HEK293 (cell line): ENCODE data around the gene PRUNE1.

Source experiments
- CTCF ChIA-PET: fragments of 350-600 bp; formaldehyde crosslinking; extraction: SDS; loops from one replicate; lab custom pipeline; 2021; ENCODE audit warnings: antibody characterized with exemption; lab: Yijun Ruan, JAX
- POLR2A ChIA-PET: fragments of 300-600 bp; formaldehyde crosslinking; extraction: SDS; loops from one replicate; lab custom pipeline; 2020; ENCODE audit warnings: antibody characterized with exemption, inconsistent platforms; lab: Yijun Ruan, JAX
- H3K27ac ChIP-seq: fragments of 200-500 bp; sonication (Bioruptor generic); 2 replicates; pipeline ENCODE4 v1.5.1; 2014; ENCODE audit warnings: low read depth, low read length, control low read depth, inconsistent platforms; ENCODE audit errors: extremely low read depth
- H3K36me3 ChIP-seq, 2 experiments: fragments of 200-500 bp in 1 of 2; sonication (Bioruptor generic) in 1 of 2; 1 replicate in 1 of 2; 2 replicates in 1 of 2; pipeline ENCODE4 v1.5.1; 2014 to 2017; ENCODE audit warnings: inconsistent platforms in 2 of 2, low read length in 2 of 2; ENCODE audit not compliant: control insufficient read depth in 2 of 2, insufficient read depth in 1 of 2
- H3K4me1 ChIP-seq: fragments of 200-500 bp; sonication (Bioruptor generic); 2 replicates; pipeline ENCODE4 v1.5.1; 2014; ENCODE audit warnings: mild to moderate bottlenecking, low read length, inconsistent platforms; ENCODE audit not compliant: control insufficient read depth, insufficient read depth
- H3K4me3 ChIP-seq: 2 replicates; pipeline ENCODE4 v1.5.1; 2011; ENCODE audit warnings: low read depth, mild to moderate bottlenecking, control low read depth, low read length, moderate library complexity
- H3K9me3 ChIP-seq: fragments of 200-500 bp; sonication (Bioruptor generic); 2 replicates; pipeline ENCODE4 v1.5.1; 2014; ENCODE audit warnings: low read depth, low read length, inconsistent platforms; ENCODE audit not compliant: control insufficient read depth, insufficient read depth
- FEZF1 ChIP-seq: fragments of 450-650 bp; formaldehyde crosslinking; IDR thresholded peaks from 2 replicates; pipeline ENCODE4 v1.5.1; 2016; ENCODE audit warnings: missing biosample characterization, missing genetic modification characterization
- GLIS2 ChIP-seq: fragments of 450-650 bp; formaldehyde crosslinking; IDR thresholded peaks from 2 replicates; pipeline ENCODE4 v1.5.1; 2016; ENCODE audit warnings: missing biosample characterization, missing genetic modification characterization
- ZNF138 ChIP-seq: fragments of 450-650 bp; formaldehyde crosslinking; IDR thresholded peaks from 2 replicates; pipeline ENCODE4 v1.5.1; 2016; ENCODE audit warnings: missing biosample characterization, missing genetic modification characterization, borderline replicate concordance
- ZNF146 ChIP-seq: fragments of 450-650 bp; formaldehyde crosslinking; IDR thresholded peaks from 2 replicates; pipeline ENCODE4 v1.5.1; 2016; ENCODE audit warnings: missing biosample characterization, missing genetic modification characterization
- ZNF223 ChIP-seq: fragments of 450-650 bp; formaldehyde crosslinking; IDR thresholded peaks from 2 replicates; pipeline ENCODE4 v1.5.1; 2016; ENCODE audit warnings: missing biosample characterization, missing genetic modification characterization
- ZNF302 ChIP-seq: fragments of 450-650 bp; formaldehyde crosslinking; IDR thresholded peaks from 2 replicates; pipeline ENCODE4 v1.5.1; 2016; ENCODE audit warnings: missing biosample characterization, missing genetic modification characterization, low read depth
- ZNF311 ChIP-seq: fragments of 450-650 bp; formaldehyde crosslinking; IDR thresholded peaks from 2 replicates; pipeline ENCODE4 v1.5.1; 2017; ENCODE audit warnings: missing biosample characterization, missing genetic modification characterization, borderline replicate concordance
- ZNF433 ChIP-seq: fragments of 450-650 bp; formaldehyde crosslinking; IDR thresholded peaks from 2 replicates; pipeline ENCODE4 v1.5.1; 2016; ENCODE audit warnings: missing biosample characterization, missing genetic modification characterization, low read depth
- ZNF530 ChIP-seq: fragments of 450-650 bp; formaldehyde crosslinking; IDR thresholded peaks from 2 replicates; pipeline ENCODE4 v1.5.1; 2016; ENCODE audit warnings: low read depth, missing biosample characterization, missing genetic modification characterization
- ZNF560 ChIP-seq: fragments of 450-650 bp; formaldehyde crosslinking; IDR thresholded peaks from 2 replicates; pipeline ENCODE4 v1.5.1; 2017; ENCODE audit warnings: missing biosample characterization, missing genetic modification characterization, borderline replicate concordance
- ZNF600 ChIP-seq: fragments of 450-650 bp; formaldehyde crosslinking; IDR thresholded peaks from 2 replicates; pipeline ENCODE4 v1.5.1; 2016; ENCODE audit warnings: missing biosample characterization, missing genetic modification characterization
- ZNF624 ChIP-seq: fragments of 450-650 bp; formaldehyde crosslinking; IDR thresholded peaks from 2 replicates; pipeline ENCODE4 v1.5.1; 2017; ENCODE audit warnings: missing biosample characterization, missing genetic modification characterization
- ZNF677 ChIP-seq: fragments of 450-650 bp; IDR thresholded peaks from 2 replicates; pipeline ENCODE4 v1.5.0; 2018; ENCODE audit warnings: missing biosample characterization, mild to moderate bottlenecking, missing genetic modification characterization, moderate library complexity
- ZSCAN30 ChIP-seq: fragments of 450-650 bp; IDR thresholded peaks from 2 replicates; pipeline ENCODE4 v1.5.1; 2018; ENCODE audit warnings: missing biosample characterization, mild to moderate bottlenecking, missing genetic modification characterization, moderate library complexity
- TF ChIP-seq, protein P1 (sequence below): fragments of 450-650 bp; formaldehyde crosslinking; conservative IDR thresholded peaks from 2 replicates; pipeline ENCODE4 v1.5.1; 2016; ENCODE audit warnings: low read depth, missing biosample characterization, missing genetic modification characterization
- TF ChIP-seq, protein P2 (sequence below): fragments of 450-650 bp; formaldehyde crosslinking; IDR thresholded peaks from 2 replicates; pipeline ENCODE4; 2016; ENCODE audit warnings: missing biosample characterization, missing genetic modification characterization
- TF ChIP-seq, protein P3 (sequence below): fragments of 450-650 bp; formaldehyde crosslinking; IDR thresholded peaks from 2 replicates; pipeline ENCODE4 v1.5.1; 2016; ENCODE audit warnings: missing biosample characterization, missing genetic modification characterization
- TF ChIP-seq, protein P4 (sequence below): fragments of 450-650 bp; formaldehyde crosslinking; IDR thresholded peaks from 2 replicates; pipeline ENCODE4 v1.5.1; 2016; ENCODE audit warnings: missing biosample characterization, missing genetic modification characterization

The PRUNE1 gene

DNA sequence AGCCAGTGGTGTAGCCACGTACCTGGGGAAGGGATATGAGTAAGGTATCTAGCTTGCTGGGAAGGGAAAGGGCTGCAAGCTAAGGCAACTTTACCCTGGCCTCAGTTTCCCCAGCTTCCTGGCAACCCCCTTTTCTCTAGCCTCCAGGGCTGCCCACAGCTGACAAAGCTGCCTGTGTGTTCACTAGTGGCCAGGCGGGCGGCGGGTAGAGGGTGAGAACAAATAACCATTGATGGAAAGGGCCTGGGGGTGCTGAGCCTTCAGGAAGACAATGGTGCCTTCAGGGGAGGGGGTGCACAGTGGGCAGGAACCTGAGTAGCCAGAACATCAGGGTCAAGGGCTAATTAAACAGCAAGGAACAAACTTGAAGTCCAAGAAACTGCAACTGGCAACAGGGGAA is 39.8 kb upstream of the PRUNE1 start:
- H3K36me3 ChIP-seq, result peaks cover 6 to 58% of the 10 kb centered on the region in 2 experiments; a peak in 2 of 3 replicates
- CTCF ChIA-PET, result interaction anchor here (0.8 to 2.4 kb wide), 3 partner anchors 11 to 18 kb away, joined by 3 to 10 read pairs (median 4); no protein-coding TSS in a partner anchor
- peaks cover 19% of the 10 kb centered on the region for H3K4me1 ChIP-seq
- H3K9me3 ChIP-seq, result no peaks in the 10 kb centered on the region
- no peak overlapping the region for H3K27ac ChIP-seq
- no peak for TF ChIP-seq ZNF146 (tag by site-specific recombination)
- TF ChIP-seq ZSCAN30 (tag by site-specific recombination), result no peak
- no peak for TF ChIP-seq ZNF433
- no peak for TF ChIP-seq ZNF530
- no peak for TF ChIP-seq ZNF223 (tag by site-specific recombination)
- TF ChIP-seq, protein P1, sequence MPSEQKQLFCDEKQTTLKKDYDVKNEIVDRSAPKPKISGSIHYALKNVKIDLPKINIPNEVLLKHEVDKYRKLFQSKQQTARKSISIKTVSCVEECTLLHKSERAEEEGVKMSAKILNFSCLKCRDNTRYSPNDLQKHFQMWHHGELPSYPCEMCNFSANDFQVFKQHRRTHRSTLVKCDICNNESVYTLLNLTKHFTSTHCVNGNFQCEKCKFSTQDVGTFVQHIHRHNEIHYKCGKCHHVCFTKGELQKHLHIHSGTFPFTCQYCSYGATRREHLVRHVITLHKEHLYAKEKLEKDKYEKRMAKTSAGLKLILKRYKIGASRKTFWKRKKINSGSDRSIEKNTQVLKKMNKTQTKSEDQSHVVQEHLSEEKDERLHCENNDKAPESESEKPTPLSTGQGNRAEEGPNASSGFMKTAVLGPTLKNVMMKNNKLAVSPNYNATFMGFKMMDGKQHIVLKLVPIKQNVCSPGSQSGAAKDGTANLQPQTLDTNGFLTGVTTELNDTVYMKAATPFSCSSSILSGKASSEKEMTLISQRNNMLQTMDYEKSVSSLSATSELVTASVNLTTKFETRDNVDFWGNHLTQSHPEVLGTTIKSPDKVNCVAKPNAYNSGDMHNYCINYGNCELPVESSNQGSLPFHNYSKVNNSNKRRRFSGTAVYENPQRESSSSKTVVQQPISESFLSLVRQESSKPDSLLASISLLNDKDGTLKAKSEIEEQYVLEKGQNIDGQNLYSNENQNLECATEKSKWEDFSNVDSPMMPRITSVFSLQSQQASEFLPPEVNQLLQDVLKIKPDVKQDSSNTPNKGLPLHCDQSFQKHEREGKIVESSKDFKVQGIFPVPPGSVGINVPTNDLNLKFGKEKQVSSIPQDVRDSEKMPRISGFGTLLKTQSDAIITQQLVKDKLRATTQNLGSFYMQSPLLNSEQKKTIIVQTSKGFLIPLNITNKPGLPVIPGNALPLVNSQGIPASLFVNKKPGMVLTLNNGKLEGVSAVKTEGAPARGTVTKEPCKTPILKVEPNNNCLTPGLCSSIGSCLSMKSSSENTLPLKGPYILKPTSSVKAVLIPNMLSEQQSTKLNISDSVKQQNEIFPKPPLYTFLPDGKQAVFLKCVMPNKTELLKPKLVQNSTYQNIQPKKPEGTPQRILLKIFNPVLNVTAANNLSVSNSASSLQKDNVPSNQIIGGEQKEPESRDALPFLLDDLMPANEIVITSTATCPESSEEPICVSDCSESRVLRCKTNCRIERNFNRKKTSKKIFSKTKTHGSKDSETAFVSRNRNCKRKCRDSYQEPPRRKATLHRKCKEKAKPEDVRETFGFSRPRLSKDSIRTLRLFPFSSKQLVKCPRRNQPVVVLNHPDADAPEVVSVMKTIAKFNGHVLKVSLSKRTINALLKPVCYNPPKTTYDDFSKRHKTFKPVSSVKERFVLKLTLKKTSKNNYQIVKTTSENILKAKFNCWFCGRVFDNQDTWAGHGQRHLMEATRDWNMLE, result no peak
- no peak for TF ChIP-seq ZNF677 (tag by site-specific recombination)
- TF ChIP-seq ZNF600 (tag by site-specific recombination), result no peak
- H3K4me3 ChIP-seq, result no peak overlapping the region
- POLR2A ChIA-PET, result interaction anchor here (1.4 to 1.7 kb wide), 2 partner anchors 8 to 10 kb away, joined by 4 read pairs; no protein-coding TSS in a partner anchor

DNA sequence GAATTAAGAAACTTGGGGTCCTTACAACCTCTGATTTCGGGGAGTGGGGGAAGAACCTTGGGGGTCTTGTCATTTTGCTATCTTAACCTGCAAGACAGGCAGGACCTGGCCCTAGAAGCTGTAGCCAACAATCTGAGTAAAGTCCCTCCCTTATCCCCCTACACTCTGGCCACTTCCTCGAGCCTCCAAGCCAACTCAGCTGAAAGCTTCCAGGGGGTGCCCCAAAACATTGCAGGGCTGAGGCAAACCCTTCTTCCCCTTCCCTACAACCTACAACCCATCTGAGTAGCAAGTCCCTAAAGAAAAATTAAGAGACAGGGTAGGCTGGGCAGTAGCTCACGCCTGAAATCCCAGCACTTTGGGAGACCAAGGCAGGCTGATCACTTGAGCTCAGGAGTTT is 38.6 kb upstream of the PRUNE1 start:
- H3K36me3 ChIP-seq, result peaks cover 6 to 47% of the 10 kb centered on the region in 2 experiments; a peak in 2 of 3 replicates
- no peaks in the 10 kb centered on the region for H3K9me3 ChIP-seq
- TF ChIP-seq, protein P2, sequence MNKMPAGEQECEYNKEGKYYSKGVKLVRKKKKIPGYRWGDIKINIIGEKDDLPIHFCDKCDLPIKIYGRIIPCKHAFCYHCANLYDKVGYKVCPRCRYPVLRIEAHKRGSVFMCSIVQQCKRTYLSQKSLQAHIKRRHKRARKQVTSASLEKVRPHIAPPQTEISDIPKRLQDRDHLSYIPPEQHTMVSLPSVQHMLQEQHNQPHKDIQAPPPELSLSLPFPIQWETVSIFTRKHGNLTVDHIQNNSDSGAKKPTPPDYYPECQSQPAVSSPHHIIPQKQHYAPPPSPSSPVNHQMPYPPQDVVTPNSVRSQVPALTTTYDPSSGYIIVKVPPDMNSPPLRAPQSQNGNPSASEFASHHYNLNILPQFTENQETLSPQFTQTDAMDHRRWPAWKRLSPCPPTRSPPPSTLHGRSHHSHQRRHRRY (tag by site-specific recombination), result no peak
- no peak for TF ChIP-seq ZNF560
- TF ChIP-seq ZNF311 (tag by site-specific recombination), result no peak
- ChIA-PET POLR2A (interaction anchor here (1.1 to 1.7 kb wide), 2 partner anchors 11 to 12 kb away, joined by 4 read pairs; no protein-coding TSS in a partner anchor), CTCF (interaction anchor here (1.3 to 2.4 kb wide), 3 partner anchors 10 to 26 kb away, joined by 4 to 10 read pairs (median 8); no protein-coding TSS in a partner anchor)
- H3K4me3 ChIP-seq, result no peak overlapping the region
- H3K27ac ChIP-seq, result no peak overlapping the region
- H3K4me1 ChIP-seq, result peaks cover 19% of the 10 kb centered on the region

DNA sequence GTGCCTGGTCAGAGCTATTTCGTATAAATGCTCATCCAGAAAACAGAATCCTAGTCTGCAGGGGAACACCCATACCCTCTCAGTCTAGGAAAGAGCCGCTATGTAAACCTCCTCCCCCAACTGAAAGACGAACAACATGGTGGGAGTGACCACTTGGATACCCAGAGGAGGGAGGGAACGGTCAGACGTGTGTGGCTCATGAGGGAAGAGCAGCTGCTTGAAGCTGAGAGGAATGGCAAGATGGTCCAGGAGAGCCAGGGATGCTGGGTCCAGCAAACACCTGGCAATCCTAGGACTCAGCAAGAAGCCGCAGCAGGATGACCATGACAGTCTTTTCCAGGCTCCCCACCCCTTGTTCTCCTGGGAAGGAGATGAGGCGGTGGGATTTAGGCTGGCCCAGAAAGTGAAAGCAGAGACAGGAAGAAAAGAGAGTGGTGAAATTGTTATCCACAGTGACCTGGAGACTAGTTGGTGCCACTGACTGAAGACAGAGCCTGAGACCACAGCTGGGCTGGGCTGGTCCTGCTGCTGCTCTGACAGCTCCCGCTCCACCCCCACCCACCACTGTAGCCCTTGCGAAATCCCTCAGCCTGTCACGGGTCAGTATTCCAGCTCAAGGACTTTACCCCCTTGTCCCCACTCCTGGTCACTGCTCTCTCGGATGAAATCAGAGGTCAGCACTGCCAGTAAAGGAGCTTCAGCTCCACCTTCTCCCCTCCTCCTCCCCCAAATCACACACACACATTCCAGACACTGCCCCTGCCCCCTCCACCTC is 37.3 kb upstream of the PRUNE1 start:
- CTCF ChIA-PET, result interaction anchor here (0.6 to 2.4 kb wide), 6 partner anchors 8 to 45 kb away, joined by 3 to 10 read pairs (median 4); partner anchors contain the start of genes ANXA9 and SETDB1
- POLR2A ChIA-PET, result interaction anchor here (0.6 to 1.1 kb wide), 5 partner anchors 10 to 392 kb away, joined by 3 to 5 read pairs (median 4); partner anchors contain the start of genes MCL1 and VPS72
- Histone ChIP-seq H3K27ac (no peak overlapping the region), H3K36me3 (peaks cover 6 to 36% of the 10 kb centered on the region in 2 experiments; a peak in 2 of 3 replicates), H3K9me3 (no peaks in the 10 kb centered on the region), H3K4me3 (no peak overlapping the region), H3K4me1 (peaks cover 19% of the 10 kb centered on the region)
- TF ChIP-seq, protein P3, sequence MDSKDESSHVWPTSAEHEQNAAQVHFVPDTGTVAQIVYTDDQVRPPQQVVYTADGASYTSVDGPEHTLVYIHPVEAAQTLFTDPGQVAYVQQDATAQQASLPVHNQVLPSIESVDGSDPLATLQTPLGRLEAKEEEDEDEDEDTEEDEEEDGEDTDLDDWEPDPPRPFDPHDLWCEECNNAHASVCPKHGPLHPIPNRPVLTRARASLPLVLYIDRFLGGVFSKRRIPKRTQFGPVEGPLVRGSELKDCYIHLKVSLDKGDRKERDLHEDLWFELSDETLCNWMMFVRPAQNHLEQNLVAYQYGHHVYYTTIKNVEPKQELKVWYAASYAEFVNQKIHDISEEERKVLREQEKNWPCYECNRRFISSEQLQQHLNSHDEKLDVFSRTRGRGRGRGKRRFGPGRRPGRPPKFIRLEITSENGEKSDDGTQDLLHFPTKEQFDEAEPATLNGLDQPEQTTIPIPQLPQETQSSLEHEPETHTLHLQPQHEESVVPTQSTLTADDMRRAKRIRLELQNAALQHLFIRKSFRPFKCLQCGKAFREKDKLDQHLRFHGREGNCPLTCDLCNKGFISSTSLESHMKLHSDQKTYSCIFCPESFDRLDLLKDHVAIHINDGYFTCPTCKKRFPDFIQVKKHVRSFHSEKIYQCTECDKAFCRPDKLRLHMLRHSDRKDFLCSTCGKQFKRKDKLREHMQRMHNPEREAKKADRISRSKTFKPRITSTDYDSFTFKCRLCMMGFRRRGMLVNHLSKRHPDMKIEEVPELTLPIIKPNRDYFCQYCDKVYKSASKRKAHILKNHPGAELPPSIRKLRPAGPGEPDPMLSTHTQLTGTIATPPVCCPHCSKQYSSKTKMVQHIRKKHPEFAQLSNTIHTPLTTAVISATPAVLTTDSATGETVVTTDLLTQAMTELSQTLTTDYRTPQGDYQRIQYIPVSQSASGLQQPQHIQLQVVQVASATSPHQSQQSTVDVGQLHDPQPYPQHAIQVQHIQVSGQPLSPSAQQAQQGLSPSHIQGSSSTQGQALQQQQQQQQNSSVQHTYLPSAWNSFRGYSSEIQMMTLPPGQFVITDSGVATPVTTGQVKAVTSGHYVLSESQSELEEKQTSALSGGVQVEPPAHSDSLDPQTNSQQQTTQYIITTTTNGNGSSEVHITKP, result peak; percentile 86
- TF ChIP-seq FEZF1, result no peak
- TF ChIP-seq, protein P4, sequence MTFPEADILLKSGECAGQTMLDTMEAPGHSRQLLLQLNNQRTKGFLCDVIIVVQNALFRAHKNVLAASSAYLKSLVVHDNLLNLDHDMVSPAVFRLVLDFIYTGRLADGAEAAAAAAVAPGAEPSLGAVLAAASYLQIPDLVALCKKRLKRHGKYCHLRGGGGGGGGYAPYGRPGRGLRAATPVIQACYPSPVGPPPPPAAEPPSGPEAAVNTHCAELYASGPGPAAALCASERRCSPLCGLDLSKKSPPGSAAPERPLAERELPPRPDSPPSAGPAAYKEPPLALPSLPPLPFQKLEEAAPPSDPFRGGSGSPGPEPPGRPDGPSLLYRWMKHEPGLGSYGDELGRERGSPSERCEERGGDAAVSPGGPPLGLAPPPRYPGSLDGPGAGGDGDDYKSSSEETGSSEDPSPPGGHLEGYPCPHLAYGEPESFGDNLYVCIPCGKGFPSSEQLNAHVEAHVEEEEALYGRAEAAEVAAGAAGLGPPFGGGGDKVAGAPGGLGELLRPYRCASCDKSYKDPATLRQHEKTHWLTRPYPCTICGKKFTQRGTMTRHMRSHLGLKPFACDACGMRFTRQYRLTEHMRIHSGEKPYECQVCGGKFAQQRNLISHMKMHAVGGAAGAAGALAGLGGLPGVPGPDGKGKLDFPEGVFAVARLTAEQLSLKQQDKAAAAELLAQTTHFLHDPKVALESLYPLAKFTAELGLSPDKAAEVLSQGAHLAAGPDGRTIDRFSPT (tag by site-specific recombination), result no peak
- no peak for TF ChIP-seq ZNF138 (tag by site-specific recombination)
- no peak for TF ChIP-seq ZNF302 (tag by site-specific recombination)
- no peak for TF ChIP-seq GLIS2 (tag by site-specific recombination)
- no peak for TF ChIP-seq ZNF624 (tag by site-specific recombination)
